Suprapubic skin (tissue), 4 donors: Measurements from ENCODE around the gene IL1RAPL2.

ENCODE experiments used
- EP300 ChIP-seq: sonication (generic); formaldehyde crosslinking; IDR thresholded peaks from one replicate; pipeline ENCODE4 v1.6.1; 2017; ENCODE audit warnings: antibody characterized with exemption
- POLR2A ChIP-seq, 2 donors: fragments of 450-650 bp; IDR thresholded peaks; one replicate each; pipeline ENCODE4 v1.6.1; 2017; ENCODE audit warnings: antibody characterized with exemption in 2 of 2, mild to moderate bottlenecking in 2 of 2, moderate library complexity in 2 of 2
- POLR2AphosphoS5 ChIP-seq, 3 donors: sonication (generic); formaldehyde crosslinking; IDR thresholded peaks; one replicate each; pipeline ENCODE4 v1.6.1; 2017; ENCODE audit warnings: antibody characterized with exemption in 3 of 3
- TF ChIP-seq, protein P1 (sequence below), 2 donors: fragments of 200-600 bp in 1 of 2; fragments of 450-650 bp in 1 of 2; sonication (generic) in 1 of 2; IDR thresholded peaks; one replicate each; pipeline ENCODE4 v1.5.1; 2016 to 2019; ENCODE audit warnings: antibody characterized with exemption in 2 of 2, mild to moderate bottlenecking in 1 of 2, moderate library complexity in 1 of 2

DNA sequence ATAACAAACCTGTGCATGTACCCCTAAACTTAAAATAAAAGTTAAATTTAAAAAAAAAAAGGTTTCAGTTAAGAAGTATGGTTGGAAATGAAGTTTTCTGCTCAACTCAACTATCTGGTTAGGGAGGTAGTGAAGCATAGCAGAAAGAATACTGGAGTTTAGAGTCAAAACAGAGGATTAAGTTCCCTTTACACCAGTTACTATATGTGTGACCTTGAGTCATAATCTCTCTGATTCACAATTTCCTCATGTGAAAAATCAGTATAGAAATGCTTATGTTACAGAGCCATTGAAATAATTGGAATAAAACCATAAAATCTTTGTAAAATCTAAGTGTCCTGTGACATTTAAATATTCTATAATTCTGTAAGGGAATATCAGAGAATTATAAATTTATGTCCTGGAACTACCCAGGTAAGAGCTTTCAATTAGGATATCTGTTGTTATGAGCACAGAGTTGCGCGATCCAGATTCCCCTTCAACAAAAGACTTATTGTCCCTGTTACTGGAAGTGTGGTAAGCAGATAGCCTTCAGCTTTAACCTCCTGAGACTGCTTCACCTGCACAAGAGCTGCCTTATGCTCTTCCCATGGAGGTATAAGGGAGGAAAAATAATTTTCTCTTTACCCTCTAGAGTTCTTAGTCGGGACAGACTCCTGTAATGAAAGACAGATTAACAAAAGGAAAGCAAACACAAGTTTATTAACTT is 1052.5 kb downstream of the IL1RAPL2 start:
- TF ChIP-seq, protein P1, sequence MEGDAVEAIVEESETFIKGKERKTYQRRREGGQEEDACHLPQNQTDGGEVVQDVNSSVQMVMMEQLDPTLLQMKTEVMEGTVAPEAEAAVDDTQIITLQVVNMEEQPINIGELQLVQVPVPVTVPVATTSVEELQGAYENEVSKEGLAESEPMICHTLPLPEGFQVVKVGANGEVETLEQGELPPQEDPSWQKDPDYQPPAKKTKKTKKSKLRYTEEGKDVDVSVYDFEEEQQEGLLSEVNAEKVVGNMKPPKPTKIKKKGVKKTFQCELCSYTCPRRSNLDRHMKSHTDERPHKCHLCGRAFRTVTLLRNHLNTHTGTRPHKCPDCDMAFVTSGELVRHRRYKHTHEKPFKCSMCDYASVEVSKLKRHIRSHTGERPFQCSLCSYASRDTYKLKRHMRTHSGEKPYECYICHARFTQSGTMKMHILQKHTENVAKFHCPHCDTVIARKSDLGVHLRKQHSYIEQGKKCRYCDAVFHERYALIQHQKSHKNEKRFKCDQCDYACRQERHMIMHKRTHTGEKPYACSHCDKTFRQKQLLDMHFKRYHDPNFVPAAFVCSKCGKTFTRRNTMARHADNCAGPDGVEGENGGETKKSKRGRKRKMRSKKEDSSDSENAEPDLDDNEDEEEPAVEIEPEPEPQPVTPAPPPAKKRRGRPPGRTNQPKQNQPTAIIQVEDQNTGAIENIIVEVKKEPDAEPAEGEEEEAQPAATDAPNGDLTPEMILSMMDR (IDR thresholded peaks at IDR 0.05) = no peak
- TF ChIP-seq POLR2AphosphoS5 (IDR thresholded peaks at IDR 0.05) (no peak), POLR2A (IDR thresholded peaks at IDR 0.05) (no peak), EP300 (no peak)
